ENCODE results near the gene SLC35G1. TPM values are rescaled to one million over a fixed set of nuclear protein-coding genes. Genes with fewer than 3 reads are reported as not detected.

SLC35G1 gene
- total RNA-seq, 1 experiment from 2014 or later = 5.1 TPM

GRCh38 chr10:93854975-93855374, 38.8 kb upstream of the SLC35G1 start:
- CTCF ChIA-PET = interaction anchor here (1.8 kb wide), 1 partner anchor 33 kb away, joined by 8 read pairs; no protein-coding TSS in a partner anchor
- Mint-ChIP-seq H3K27me3 (ENCODE audit: low read depth) (peaks cover 99% of the 10 kb centered on the region), H3K9me3 (peaks cover 18% of the 10 kb centered on the region)

More at GRCh38 chr10:93854975-93855374, 38.8 kb upstream of the SLC35G1 start:
- peaks cover 20% of the 10 kb centered on the region for H3K36me3 Mint-ChIP-seq
- ATAC-seq = no peak
- H3K27ac Mint-ChIP-seq = no peak overlapping the region
- DNase-seq (ENCODE audit: low spot score) = no peak
- no peak for TF ChIP-seq E2F1 (CRISPR knock-in tag; IDR thresholded peaks at IDR 0.05)
- TF ChIP-seq, protein P1, sequence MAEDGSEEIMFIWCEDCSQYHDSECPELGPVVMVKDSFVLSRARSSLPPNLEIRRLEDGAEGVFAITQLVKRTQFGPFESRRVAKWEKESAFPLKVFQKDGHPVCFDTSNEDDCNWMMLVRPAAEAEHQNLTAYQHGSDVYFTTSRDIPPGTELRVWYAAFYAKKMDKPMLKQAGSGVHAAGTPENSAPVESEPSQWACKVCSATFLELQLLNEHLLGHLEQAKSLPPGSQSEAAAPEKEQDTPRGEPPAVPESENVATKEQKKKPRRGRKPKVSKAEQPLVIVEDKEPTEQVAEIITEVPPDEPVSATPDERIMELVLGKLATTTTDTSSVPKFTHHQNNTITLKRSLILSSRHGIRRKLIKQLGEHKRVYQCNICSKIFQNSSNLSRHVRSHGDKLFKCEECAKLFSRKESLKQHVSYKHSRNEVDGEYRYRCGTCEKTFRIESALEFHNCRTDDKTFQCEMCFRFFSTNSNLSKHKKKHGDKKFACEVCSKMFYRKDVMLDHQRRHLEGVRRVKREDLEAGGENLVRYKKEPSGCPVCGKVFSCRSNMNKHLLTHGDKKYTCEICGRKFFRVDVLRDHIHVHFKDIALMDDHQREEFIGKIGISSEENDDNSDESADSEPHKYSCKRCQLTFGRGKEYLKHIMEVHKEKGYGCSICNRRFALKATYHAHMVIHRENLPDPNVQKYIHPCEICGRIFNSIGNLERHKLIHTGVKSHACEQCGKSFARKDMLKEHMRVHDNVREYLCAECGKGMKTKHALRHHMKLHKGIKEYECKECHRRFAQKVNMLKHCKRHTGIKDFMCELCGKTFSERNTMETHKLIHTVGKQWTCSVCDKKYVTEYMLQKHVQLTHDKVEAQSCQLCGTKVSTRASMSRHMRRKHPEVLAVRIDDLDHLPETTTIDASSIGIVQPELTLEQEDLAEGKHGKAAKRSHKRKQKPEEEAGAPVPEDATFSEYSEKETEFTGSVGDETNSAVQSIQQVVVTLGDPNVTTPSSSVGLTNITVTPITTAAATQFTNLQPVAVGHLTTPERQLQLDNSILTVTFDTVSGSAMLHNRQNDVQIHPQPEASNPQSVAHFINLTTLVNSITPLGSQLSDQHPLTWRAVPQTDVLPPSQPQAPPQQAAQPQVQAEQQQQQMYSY (CRISPR knock-in tag; IDR thresholded peaks at IDR 0.05) = no peak
- TF ChIP-seq, protein P2, sequence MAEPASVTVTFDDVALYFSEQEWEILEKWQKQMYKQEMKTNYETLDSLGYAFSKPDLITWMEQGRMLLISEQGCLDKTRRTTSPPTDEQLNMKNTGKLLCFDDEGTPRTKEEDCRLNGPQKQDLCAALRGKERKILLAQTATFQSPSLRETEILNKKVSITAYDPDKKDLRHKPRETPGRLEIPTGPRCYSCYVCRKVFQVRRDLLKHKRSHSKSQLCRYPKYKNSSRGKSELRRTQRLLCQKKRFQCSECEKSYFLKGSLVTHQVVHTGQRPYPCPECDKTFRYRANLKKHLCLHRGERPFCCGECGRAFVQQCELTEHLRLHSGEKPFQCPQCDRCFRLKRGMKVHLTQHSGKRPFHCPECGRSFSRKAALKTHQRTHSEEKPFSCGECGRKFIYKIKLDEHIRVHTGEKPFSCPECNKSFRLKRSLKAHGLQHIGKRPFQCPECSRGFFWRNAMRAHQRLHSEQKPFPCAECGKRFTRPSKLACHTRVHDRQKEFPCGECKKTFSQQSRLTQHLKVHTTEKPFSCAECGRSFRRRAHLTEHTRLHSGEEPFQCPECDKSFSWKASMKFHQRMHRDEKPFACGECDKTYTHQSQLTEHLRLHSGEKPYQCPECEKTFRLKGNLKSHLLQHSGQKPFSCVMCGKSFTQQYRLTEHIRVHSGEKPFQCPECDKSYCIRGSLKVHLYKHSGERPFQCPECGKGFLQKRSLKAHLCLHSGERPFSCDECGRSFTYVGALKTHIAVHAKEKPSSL (CRISPR knock-in tag; conservative IDR thresholded peaks at IDR 0.05) = no peak
- TF ChIP-seq HMGA2 (CRISPR knock-in tag; IDR thresholded peaks at IDR 0.05) = no peak
- TF ChIP-seq E2F5 (CRISPR knock-in tag; IDR thresholded peaks at IDR 0.05) = no peak
- no peak for TF ChIP-seq NR3C1 (CRISPR knock-in tag; conservative IDR thresholded peaks at IDR 0.05; ENCODE audit: low read depth)
- TF ChIP-seq ZBTB21 (CRISPR knock-in tag; IDR thresholded peaks at IDR 0.05; ENCODE audit: borderline replicate concordance) = no peak
- TF ChIP-seq GTF2I (CRISPR knock-in tag; conservative IDR thresholded peaks at IDR 0.05) = no peak
- TF ChIP-seq KAT7 (CRISPR knock-in tag; IDR thresholded peaks at IDR 0.05; ENCODE audit: borderline replicate concordance) = no peak
- TF ChIP-seq, protein P3, sequence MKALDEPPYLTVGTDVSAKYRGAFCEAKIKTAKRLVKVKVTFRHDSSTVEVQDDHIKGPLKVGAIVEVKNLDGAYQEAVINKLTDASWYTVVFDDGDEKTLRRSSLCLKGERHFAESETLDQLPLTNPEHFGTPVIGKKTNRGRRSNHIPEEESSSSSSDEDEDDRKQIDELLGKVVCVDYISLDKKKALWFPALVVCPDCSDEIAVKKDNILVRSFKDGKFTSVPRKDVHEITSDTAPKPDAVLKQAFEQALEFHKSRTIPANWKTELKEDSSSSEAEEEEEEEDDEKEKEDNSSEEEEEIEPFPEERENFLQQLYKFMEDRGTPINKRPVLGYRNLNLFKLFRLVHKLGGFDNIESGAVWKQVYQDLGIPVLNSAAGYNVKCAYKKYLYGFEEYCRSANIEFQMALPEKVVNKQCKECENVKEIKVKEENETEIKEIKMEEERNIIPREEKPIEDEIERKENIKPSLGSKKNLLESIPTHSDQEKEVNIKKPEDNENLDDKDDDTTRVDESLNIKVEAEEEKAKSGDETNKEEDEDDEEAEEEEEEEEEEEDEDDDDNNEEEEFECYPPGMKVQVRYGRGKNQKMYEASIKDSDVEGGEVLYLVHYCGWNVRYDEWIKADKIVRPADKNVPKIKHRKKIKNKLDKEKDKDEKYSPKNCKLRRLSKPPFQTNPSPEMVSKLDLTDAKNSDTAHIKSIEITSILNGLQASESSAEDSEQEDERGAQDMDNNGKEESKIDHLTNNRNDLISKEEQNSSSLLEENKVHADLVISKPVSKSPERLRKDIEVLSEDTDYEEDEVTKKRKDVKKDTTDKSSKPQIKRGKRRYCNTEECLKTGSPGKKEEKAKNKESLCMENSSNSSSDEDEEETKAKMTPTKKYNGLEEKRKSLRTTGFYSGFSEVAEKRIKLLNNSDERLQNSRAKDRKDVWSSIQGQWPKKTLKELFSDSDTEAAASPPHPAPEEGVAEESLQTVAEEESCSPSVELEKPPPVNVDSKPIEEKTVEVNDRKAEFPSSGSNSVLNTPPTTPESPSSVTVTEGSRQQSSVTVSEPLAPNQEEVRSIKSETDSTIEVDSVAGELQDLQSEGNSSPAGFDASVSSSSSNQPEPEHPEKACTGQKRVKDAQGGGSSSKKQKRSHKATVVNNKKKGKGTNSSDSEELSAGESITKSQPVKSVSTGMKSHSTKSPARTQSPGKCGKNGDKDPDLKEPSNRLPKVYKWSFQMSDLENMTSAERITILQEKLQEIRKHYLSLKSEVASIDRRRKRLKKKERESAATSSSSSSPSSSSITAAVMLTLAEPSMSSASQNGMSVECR (CRISPR knock-in tag; IDR thresholded peaks at IDR 0.05; ENCODE audit: borderline replicate concordance) = no peak
- TF ChIP-seq, protein P4, sequence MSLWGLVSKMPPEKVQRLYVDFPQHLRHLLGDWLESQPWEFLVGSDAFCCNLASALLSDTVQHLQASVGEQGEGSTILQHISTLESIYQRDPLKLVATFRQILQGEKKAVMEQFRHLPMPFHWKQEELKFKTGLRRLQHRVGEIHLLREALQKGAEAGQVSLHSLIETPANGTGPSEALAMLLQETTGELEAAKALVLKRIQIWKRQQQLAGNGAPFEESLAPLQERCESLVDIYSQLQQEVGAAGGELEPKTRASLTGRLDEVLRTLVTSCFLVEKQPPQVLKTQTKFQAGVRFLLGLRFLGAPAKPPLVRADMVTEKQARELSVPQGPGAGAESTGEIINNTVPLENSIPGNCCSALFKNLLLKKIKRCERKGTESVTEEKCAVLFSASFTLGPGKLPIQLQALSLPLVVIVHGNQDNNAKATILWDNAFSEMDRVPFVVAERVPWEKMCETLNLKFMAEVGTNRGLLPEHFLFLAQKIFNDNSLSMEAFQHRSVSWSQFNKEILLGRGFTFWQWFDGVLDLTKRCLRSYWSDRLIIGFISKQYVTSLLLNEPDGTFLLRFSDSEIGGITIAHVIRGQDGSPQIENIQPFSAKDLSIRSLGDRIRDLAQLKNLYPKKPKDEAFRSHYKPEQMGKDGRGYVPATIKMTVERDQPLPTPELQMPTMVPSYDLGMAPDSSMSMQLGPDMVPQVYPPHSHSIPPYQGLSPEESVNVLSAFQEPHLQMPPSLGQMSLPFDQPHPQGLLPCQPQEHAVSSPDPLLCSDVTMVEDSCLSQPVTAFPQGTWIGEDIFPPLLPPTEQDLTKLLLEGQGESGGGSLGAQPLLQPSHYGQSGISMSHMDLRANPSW (CRISPR knock-in tag; conservative IDR thresholded peaks at IDR 0.05; ENCODE audit: low read depth) = no peak
- TF ChIP-seq HMGXB4 (CRISPR knock-in tag; IDR thresholded peaks at IDR 0.05) = no peak
- TF ChIP-seq ZNF263 (CRISPR knock-in tag; IDR thresholded peaks at IDR 0.05; ENCODE audit: low read depth) = no peak
- TF ChIP-seq, protein P5, sequence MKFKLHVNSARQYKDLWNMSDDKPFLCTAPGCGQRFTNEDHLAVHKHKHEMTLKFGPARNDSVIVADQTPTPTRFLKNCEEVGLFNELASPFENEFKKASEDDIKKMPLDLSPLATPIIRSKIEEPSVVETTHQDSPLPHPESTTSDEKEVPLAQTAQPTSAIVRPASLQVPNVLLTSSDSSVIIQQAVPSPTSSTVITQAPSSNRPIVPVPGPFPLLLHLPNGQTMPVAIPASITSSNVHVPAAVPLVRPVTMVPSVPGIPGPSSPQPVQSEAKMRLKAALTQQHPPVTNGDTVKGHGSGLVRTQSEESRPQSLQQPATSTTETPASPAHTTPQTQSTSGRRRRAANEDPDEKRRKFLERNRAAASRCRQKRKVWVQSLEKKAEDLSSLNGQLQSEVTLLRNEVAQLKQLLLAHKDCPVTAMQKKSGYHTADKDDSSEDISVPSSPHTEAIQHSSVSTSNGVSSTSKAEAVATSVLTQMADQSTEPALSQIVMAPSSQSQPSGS (CRISPR knock-in tag; IDR thresholded peaks at IDR 0.05; ENCODE audit: borderline replicate concordance, low read depth) = no peak
- TF ChIP-seq, protein P6, sequence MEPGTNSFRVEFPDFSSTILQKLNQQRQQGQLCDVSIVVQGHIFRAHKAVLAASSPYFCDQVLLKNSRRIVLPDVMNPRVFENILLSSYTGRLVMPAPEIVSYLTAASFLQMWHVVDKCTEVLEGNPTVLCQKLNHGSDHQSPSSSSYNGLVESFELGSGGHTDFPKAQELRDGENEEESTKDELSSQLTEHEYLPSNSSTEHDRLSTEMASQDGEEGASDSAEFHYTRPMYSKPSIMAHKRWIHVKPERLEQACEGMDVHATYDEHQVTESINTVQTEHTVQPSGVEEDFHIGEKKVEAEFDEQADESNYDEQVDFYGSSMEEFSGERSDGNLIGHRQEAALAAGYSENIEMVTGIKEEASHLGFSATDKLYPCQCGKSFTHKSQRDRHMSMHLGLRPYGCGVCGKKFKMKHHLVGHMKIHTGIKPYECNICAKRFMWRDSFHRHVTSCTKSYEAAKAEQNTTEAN (CRISPR knock-in tag; IDR thresholded peaks at IDR 0.05) = no peak
- TF ChIP-seq ZNF416 (CRISPR knock-in tag; IDR thresholded peaks at IDR 0.05) = no peak
- TF ChIP-seq OVOL2 (CRISPR knock-in tag; IDR thresholded peaks at IDR 0.05; ENCODE audit: borderline replicate concordance) = no peak
- POLR2A ChIA-PET = interaction anchor here (0.7 kb wide), 1 partner anchor 14 kb away, joined by 3 read pairs; no protein-coding TSS in a partner anchor
- no peak overlapping the region for H3K4me3 Mint-ChIP-seq
- peaks cover 18% of the 10 kb centered on the region for H3K4me1 Mint-ChIP-seq

Measured in WTC11 (cell line).